Neural cell (in vitro differentiated cells): Measurements from ENCODE around the gene CTNNBL1. TPM values are rescaled to one million over a fixed set of nuclear protein-coding genes. Genes with fewer than 3 reads are reported as not detected.

Experiments
- H2AFZ ChIP-seq: fragments of 200-600, 300-800 bp; sonication (generic), shearing (Covaris generic); 2 replicates; pipeline ENCODE4 v1.6.0; 2014; ENCODE audit warnings: low read depth, mild to moderate bottlenecking, antibody characterized with exemption, low read length, moderate library complexity
- H3F3A ChIP-seq: fragments of 200-600 bp; shearing (Covaris generic); 2 replicates; pipeline ENCODE4 v1.6.1; 2016; ENCODE audit warnings: mild to moderate bottlenecking, moderate library complexity, mixed read lengths, antibody characterized with exemption, low read length; ENCODE audit not compliant: insufficient read depth, poor library complexity, severe bottlenecking
- H3K27ac ChIP-seq: fragments of 200-600, 300-800 bp; sonication (generic), shearing (Covaris generic); 2 replicates; pipeline ENCODE4 v1.5.1; 2014; ENCODE audit warnings: mild to moderate bottlenecking, low read length, moderate library complexity
- H3K27me3 ChIP-seq: fragments of 300-800, 200-600 bp; sonication (generic), shearing (Covaris generic); 2 replicates; pipeline ENCODE4 v1.6.0; 2014; ENCODE audit warnings: mild to moderate bottlenecking, low read depth, low read length, moderate library complexity; ENCODE audit not compliant: insufficient read depth
- H3K36me3 ChIP-seq: fragments of 300-800, 200-600 bp; sonication (generic), shearing (Covaris generic); 2 replicates; pipeline ENCODE4 v1.5.1; 2014; ENCODE audit warnings: mild to moderate bottlenecking, antibody characterized with exemption, low read length, moderate library complexity; ENCODE audit not compliant: insufficient read depth
- H3K4me2 ChIP-seq: fragments of 300-800, 200-600 bp; sonication (generic), shearing (Covaris generic); 2 replicates; pipeline ENCODE4 v1.6.0; 2014; ENCODE audit warnings: mild to moderate bottlenecking, low read length
- H3K4me3 ChIP-seq: fragments of 300-800, 200-600 bp; sonication (generic), shearing (Covaris generic); 2 replicates; pipeline ENCODE4 v1.5.1; 2014; ENCODE audit warnings: mild to moderate bottlenecking, low read length, moderate library complexity
- H3K79me2 ChIP-seq: fragments of 200-600 bp; shearing (Covaris generic); replicated peaks from 2 replicates; pipeline ENCODE4 v1.6.0; 2014; ENCODE audit warnings: mild to moderate bottlenecking, low read length, moderate library complexity; ENCODE audit not compliant: insufficient read depth
- H3K9ac ChIP-seq: fragments of 300-800, 200-600 bp; sonication (generic), shearing (Covaris generic); 2 replicates; pipeline ENCODE4 v1.6.1; 2016; ENCODE audit warnings: mild to moderate bottlenecking, low read length, mixed read lengths
- H3K9me2 ChIP-seq: fragments of 200-600 bp; shearing (Covaris generic); 2 replicates; pipeline ENCODE4 v1.6.1; 2016; ENCODE audit warnings: mild to moderate bottlenecking, low read length, mixed read lengths; ENCODE audit not compliant: insufficient read depth
- H3K9me3 ChIP-seq: fragments of 200-600, 300-800 bp; sonication (generic), shearing (Covaris generic); 2 replicates; pipeline ENCODE4 v1.6.1; 2016; ENCODE audit warnings: mild to moderate bottlenecking, mixed run types, low read length, moderate library complexity, mixed read lengths
- H4K20me1 ChIP-seq: fragments of 200-600 bp; shearing (Covaris generic); 2 replicates; pipeline ENCODE4 v1.6.1; 2016; ENCODE audit warnings: mild to moderate bottlenecking, mixed run types; ENCODE audit not compliant: insufficient read depth
- EP300 ChIP-seq: fragments of 450-650 bp; conservative IDR thresholded peaks from 2 replicates; pipeline ENCODE4 v1.6.1; 2014; ENCODE audit warnings: antibody characterized with exemption, mild to moderate bottlenecking, moderate library complexity; ENCODE audit not compliant: poor library complexity, severe bottlenecking
- EZH2 ChIP-seq: fragments of 200-600, 300-800 bp; shearing (Covaris generic), sonication (generic); IDR thresholded peaks from 2 replicates; pipeline ENCODE4 v1.6.1; 2014; ENCODE audit warnings: antibody characterized with exemption, low read length, borderline replicate concordance, mild to moderate bottlenecking; ENCODE audit not compliant: insufficient read depth, poor library complexity, severe bottlenecking
- MXI1 ChIP-seq: fragments of 450-650 bp; conservative IDR thresholded peaks from 2 replicates; pipeline ENCODE4 v1.6.1; 2014; ENCODE audit warnings: antibody characterized with exemption, mild to moderate bottlenecking; ENCODE audit not compliant: poor library complexity, severe bottlenecking
- POLR2AphosphoS5 ChIP-seq: IDR thresholded peaks from 2 replicates; pipeline ENCODE4 v1.6.1; 2012
- RAD21 ChIP-seq: fragments of 450-650 bp; conservative IDR thresholded peaks from 2 replicates; pipeline ENCODE4 v1.6.1; 2014; ENCODE audit warnings: antibody characterized with exemption, mild to moderate bottlenecking, moderate library complexity
- SMC3 ChIP-seq: fragments of 450-650 bp; conservative IDR thresholded peaks from 2 replicates; pipeline ENCODE4 v1.6.1; 2014; ENCODE audit warnings: antibody characterized with exemption, mild to moderate bottlenecking, moderate library complexity; ENCODE audit not compliant: poor library complexity
- TAF1 ChIP-seq: IDR thresholded peaks from 2 replicates; pipeline ENCODE4 v1.6.1; 2012; ENCODE audit warnings: low read depth
- polyA plus RNA-seq: library from polyadenylated mRNA; depleted of rRNA; stranded (reverse); fragments of >200 nt; gene quantifications from 2 replicates; pipeline ENCODE4 v1.2.3, GENCODE V29; 2014
- TF ChIP-seq, protein P1 (sequence below): fragments of 450-650 bp; IDR thresholded peaks from 2 replicates; pipeline ENCODE4 v1.5.1; 2014; ENCODE audit warnings: antibody characterized with exemption, mild to moderate bottlenecking, moderate library complexity; ENCODE audit not compliant: poor library complexity, severe bottlenecking
- TF ChIP-seq, protein P2 (sequence below): IDR thresholded peaks from 2 replicates; pipeline ENCODE4 v1.6.1; 2012; ENCODE audit warnings: borderline replicate concordance

CTNNBL1 gene
- polyA plus RNA-seq, 1 donor from 2014 or later: 32.6 TPM

DNA sequence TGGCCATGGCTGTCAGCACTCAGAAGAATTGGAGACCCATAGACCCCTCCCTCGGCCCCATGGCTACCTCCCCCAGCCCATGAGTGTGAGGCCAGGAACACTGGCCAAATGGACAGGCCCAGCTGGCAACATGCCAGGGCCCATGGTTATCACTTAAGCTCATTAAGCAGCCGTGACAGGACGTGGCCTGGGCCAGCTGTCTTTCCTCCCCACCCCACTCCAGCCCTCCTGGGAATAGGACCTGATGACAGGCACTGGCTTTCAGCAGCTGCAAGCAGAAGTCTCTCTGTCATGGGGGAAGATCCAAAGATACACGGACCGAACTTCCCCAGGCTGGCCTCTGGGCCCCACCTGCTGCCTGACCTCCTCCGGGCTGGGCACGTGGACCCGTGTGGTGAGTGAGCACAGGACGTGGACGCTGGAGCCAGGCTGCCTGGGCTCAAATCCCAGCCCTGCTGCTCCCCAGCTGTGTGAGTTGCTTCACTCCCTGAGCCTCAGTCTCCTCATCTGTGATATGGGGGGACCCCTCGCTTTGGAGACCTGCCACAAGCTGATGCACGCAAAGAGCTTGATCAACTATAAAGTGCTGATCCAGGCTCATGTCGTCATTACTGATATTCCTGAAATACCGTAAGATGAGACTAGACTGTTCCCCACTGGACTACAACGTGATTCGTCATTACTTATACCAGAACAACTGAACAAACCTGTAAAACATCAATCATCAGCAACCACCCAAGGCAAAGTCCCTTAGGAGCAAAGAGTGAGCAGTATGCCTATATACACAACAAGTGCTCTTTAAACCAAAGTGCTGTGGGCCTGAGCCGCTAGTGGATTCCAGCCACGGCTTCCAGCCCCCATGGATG, 187.1 kb downstream of the CTNNBL1 start:
- Histone ChIP-seq H3K4me2 (no peak overlapping the region), H3F3A (no peaks in the 10 kb centered on the region), H3K9me3 (no peaks in the 10 kb centered on the region), H4K20me1 (no peaks in the 10 kb centered on the region), H3K27ac (no peak overlapping the region), H2AFZ (no peak overlapping the region), H3K79me2 (no peaks in the 10 kb centered on the region), H3K9me2 (no peaks in the 10 kb centered on the region), H3K27me3 (no peaks in the 10 kb centered on the region), H3K36me3 (no peaks in the 10 kb centered on the region), H3K9ac (no peak overlapping the region), H3K4me3 (no peak overlapping the region)
- TF ChIP-seq, protein P1, sequence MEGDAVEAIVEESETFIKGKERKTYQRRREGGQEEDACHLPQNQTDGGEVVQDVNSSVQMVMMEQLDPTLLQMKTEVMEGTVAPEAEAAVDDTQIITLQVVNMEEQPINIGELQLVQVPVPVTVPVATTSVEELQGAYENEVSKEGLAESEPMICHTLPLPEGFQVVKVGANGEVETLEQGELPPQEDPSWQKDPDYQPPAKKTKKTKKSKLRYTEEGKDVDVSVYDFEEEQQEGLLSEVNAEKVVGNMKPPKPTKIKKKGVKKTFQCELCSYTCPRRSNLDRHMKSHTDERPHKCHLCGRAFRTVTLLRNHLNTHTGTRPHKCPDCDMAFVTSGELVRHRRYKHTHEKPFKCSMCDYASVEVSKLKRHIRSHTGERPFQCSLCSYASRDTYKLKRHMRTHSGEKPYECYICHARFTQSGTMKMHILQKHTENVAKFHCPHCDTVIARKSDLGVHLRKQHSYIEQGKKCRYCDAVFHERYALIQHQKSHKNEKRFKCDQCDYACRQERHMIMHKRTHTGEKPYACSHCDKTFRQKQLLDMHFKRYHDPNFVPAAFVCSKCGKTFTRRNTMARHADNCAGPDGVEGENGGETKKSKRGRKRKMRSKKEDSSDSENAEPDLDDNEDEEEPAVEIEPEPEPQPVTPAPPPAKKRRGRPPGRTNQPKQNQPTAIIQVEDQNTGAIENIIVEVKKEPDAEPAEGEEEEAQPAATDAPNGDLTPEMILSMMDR: no peak
- TF ChIP-seq POLR2AphosphoS5: no peak

DNA sequence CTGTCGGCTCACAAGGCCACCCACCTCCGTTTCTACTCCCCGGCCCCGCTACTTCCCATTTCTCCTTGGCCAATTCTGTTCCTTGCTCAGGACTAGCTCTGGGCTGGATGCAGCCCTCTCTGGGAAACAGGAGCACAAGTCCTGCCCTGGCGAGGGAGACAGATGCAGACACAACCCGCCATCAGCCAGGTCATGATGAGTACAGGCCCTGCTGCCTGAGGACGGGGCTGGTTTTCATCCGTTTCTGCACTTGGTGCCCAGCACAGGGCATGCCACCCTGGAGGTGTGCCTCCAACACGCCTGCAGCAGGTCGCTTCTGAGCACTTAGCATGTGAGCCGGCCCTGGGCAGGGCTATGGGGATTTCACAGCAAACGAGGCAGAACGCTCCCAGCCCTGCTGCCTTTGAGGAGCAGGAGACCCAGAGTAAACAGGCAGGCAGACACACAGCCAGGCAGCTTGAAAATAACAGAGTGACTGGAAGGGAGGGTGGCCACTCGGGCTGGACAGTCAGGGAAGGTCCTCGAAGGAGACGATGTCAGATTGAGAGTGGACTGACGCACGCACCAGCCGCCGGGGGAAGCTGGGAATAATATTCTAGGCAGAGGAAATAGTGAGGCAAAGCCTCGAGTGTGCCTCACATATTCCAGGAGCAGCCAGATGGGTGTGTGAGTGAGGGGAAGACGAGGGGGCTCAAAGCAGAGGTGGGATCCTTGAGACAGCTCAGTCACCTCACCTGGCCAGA, 187.9 kb downstream of the CTNNBL1 start:
- no peak overlapping the region for H2AFZ ChIP-seq
- no peak overlapping the region for H3K4me2 ChIP-seq
- H4K20me1 ChIP-seq: no peaks in the 10 kb centered on the region
- H3K9me2 ChIP-seq: no peaks in the 10 kb centered on the region
- H3K9ac ChIP-seq: no peak overlapping the region
- no peaks in the 10 kb centered on the region for H3K36me3 ChIP-seq
- no peak overlapping the region for H3K4me3 ChIP-seq
- no peak for TF ChIP-seq MXI1
- TF ChIP-seq TAF1: no peak
- TF ChIP-seq SMC3: no peak
- no peaks in the 10 kb centered on the region for H3F3A ChIP-seq
- H3K9me3 ChIP-seq: no peaks in the 10 kb centered on the region
- no peaks in the 10 kb centered on the region for H3K79me2 ChIP-seq
- H3K27ac ChIP-seq: no peak overlapping the region
- H3K27me3 ChIP-seq: no peaks in the 10 kb centered on the region

DNA sequence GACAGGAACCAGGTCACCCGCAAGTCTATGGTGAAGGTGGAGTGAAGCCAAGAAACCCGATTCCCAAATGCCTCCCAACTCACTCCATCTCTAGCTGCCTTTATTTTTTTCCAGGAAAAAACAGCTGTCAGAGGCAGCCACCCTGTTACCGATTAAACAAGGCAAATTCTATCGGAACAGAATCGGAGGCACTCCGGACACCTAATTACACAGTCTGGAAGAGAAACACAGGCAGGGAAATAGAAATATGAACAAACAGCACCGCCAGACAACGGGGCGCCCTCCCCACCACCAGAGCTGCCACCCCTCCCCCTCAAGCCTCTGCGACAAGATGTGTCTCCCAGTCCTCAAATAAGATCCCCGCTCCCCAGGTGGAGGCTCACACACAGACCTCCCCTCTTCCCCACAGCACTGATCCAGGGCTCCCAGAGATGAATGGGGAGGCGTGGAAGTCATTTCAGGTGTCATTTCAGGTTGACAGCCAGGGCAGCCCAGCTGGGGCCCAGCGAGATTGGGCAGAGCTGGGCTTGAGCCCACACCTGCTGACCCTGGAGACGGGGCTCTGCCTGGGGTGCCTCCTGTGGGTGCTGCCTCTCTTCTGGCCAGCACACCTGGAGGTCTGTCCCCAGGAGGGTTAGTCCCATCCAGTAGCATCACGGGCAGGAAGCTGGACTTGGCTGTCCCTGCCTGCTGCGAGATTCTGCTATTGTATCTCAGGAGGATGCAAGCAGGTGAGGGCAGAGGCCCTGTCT, 189.3 kb downstream of the CTNNBL1 start:
- H3K9ac ChIP-seq: peak overlapping the region; percentile 5
- no peaks in the 10 kb centered on the region for H3K79me2 ChIP-seq
- no peaks in the 10 kb centered on the region for H3K27me3 ChIP-seq
- H2AFZ ChIP-seq: no peak overlapping the region
- no peaks in the 10 kb centered on the region for H3K9me3 ChIP-seq
- TF ChIP-seq, protein P1: no peak
- TF ChIP-seq MXI1 (no peak), EP300 (no peak), POLR2AphosphoS5 (no peak), RAD21 (no peak), SMC3 (no peak), TAF1 (no peak), EZH2 (no peak)
- TF ChIP-seq, protein P2, sequence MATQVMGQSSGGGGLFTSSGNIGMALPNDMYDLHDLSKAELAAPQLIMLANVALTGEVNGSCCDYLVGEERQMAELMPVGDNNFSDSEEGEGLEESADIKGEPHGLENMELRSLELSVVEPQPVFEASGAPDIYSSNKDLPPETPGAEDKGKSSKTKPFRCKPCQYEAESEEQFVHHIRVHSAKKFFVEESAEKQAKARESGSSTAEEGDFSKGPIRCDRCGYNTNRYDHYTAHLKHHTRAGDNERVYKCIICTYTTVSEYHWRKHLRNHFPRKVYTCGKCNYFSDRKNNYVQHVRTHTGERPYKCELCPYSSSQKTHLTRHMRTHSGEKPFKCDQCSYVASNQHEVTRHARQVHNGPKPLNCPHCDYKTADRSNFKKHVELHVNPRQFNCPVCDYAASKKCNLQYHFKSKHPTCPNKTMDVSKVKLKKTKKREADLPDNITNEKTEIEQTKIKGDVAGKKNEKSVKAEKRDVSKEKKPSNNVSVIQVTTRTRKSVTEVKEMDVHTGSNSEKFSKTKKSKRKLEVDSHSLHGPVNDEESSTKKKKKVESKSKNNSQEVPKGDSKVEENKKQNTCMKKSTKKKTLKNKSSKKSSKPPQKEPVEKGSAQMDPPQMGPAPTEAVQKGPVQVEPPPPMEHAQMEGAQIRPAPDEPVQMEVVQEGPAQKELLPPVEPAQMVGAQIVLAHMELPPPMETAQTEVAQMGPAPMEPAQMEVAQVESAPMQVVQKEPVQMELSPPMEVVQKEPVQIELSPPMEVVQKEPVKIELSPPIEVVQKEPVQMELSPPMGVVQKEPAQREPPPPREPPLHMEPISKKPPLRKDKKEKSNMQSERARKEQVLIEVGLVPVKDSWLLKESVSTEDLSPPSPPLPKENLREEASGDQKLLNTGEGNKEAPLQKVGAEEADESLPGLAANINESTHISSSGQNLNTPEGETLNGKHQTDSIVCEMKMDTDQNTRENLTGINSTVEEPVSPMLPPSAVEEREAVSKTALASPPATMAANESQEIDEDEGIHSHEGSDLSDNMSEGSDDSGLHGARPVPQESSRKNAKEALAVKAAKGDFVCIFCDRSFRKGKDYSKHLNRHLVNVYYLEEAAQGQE: no peak
- H3K4me3 ChIP-seq: no peak overlapping the region
- H3K4me2 ChIP-seq: no peak overlapping the region
- no peak overlapping the region for H3K27ac ChIP-seq
- no peaks in the 10 kb centered on the region for H4K20me1 ChIP-seq
- no peaks in the 10 kb centered on the region for H3K36me3 ChIP-seq
- H3F3A ChIP-seq: no peaks in the 10 kb centered on the region
- no peaks in the 10 kb centered on the region for H3K9me2 ChIP-seq
